IPS DF 4.7 (cell line): ENCODE measurements around the gene UBE2S.
A peak's percentile ranks its signal among the peaks of the same experiment; 100 is the strongest.
"Not testable (repeated sequence)": the region's sequence is repeated elsewhere in the genome, so short reads cannot be mapped to it uniquely, and the experiment has no call there.

Source experiments
- DNase-seq: peaks from one replicate; pipeline ENCODE4 v3.0.0-alpha.2; 2013; ENCODE audit warnings: low spot score; ENCODE audit errors: extremely low read depth

Gene UBE2S

DNA sequence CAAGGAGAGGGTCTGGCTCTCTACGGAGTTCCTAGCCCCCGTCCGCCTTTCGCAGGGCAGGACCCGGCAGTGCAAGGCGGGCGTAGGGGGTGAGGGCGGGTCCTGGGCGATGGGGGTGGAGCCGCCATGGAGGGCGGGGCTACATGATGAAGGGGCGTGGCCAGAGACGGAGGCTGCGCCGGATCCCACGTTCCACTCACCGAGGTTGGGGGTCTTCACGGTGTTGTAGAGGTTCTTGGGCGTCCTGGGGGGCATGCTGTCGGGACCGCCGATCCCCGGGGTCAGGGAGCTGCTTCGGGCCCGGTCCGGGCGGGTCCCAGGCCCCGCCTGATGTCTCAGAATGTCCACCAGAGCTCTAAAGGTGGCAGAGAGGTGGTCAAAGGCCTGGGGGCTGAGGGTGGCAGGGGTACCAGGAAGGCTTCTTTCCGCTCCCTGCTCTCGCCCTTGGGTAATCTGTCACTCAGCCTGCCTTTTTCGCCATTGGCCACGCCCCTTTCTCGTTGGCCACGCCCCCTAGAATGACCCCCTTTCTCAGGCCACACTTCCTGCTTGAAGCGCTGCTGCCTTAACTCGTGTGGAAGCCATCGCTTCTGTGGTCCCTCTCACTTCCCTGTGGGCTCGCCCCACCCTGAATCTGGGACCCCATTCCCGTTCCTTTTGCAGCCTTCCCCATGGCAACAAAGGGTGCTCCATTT, 33.0 kb upstream of the UBE2S start:
- no peak for DNase-seq

DNA sequence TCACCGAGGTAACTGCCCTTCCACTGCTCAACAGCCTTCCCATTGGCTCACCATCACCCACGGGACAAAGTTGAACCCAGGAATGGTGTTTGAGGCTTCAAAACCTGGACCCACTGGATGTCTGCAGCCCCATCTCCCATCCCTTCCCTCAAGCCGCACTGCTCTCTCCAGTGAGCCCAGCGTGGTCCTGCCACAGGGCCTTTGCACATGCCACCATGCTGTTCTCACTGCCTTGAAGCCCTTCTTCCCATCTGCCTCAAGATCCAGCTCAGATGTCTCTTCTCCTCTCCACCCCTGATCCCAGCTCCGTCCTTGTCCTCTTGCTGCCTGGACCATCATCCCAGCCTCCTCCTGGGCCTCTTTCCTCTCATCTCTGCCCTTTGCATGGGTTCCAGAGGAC, 31.5 kb upstream of the UBE2S start:
- DNase-seq = no peak

DNA sequence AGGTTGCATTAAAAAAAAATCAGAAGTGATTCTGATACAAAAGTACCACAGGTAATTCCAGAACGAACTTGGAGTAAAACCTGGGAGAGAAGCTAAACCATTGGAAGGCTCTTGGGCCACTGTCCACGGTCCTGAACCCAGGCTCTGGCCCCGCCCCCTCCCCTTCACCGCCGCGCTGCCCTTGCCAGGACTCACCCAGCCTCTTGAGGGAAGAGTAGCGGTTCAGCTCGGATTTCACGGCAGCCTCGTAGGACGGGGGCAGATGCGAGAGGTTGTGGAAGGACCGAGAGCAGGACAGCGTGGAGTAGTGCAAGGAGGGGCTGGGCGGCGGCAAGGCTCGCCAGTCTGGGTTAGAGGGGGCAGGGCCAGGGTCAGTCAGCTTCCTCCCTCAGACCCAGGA, 29.8 kb upstream of the UBE2S start:
- DNase-seq = no peak

DNA sequence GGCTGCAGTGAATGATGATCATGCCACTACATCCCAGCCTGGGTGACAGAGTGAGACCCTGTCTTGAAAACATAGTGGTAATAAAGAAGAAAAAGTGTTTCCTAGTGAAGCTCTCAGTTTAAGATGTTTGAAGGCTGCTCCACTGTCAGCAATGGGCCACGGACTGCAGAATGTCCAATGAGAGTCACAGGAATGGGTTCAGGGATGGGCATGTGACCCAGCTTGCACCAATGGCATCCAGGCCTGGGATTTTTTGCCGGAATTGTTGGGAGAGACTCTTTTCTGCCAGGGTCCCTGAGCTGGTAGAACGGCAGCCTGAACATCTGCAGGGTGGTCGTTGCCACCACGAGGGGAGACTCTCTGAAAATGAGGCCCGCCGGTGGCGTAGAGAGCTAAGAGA, 29.3 kb upstream of the UBE2S start:
- DNase-seq = no peak

DNA sequence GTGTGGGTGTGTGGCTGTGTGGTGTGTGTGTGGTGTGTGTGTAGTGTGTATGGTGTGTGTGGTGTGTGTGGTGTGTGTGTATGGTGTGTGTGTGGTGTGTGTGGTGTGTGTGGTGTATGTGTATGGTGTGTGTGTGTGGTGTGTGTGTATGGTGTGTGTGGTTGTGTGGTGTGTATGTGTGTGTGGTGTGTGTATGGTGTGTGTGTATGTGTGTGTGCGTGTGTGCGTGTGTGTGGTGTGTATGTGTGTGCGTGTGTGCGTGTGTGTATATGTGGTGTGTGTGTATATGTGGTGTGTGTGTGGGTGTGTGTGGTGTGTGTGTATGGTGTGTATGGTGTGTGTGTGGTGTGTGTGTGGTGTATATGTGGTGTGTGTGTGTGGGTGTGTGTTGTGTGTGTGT, 27.4 kb upstream of the UBE2S start:
- no peak for DNase-seq

DNA sequence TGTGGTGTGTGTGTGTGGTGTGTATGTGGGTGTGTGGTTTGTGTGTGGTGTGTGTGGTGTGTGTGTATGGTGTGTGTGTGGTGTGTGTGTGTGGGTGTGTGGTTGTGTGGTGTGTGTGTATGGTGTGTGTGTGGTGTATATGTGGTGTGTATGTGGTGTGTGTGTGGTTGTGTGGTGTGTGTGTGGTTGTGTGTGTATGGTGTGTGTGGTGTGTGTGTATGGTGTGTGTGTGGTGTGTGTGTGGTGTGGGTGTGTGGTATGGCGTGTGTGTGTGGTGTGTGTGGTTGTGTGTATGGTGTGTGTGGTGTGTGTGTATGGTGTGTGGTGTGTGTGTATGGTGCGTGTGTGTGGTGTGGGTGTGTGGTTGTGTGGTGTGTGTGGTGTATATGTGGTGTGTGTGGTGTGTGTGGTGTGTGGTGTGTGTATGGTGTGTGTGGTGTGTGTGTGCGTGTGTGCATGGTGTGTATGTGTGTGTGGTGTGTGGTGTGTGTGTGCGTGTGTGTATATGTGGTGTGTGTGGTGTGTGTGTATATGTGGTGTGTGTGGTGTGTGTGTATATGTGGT, 26.9 kb upstream of the UBE2S start:
- DNase-seq = no peak

DNA sequence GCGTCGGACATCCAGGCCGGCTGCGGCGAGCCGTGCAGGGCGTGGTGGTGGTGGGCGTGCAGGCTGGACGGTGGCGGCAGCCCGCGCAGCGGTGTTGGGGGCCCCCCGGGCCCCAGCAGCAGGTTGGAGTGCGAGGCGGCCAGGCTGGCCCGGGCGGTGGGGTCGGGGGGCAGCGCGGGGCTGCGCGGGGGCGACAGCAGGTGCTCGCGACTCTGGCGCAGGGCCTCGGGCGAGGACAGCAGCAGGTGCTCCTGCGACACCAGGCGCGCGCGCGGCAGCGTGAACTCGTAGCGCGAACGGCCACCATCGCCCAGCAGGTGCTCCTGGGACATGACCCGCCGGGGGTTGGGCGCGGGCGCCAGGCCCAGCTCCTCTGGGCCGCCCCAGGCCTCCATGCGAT, 25.7 kb upstream of the UBE2S start:
- DNase-seq = no peak

DNA sequence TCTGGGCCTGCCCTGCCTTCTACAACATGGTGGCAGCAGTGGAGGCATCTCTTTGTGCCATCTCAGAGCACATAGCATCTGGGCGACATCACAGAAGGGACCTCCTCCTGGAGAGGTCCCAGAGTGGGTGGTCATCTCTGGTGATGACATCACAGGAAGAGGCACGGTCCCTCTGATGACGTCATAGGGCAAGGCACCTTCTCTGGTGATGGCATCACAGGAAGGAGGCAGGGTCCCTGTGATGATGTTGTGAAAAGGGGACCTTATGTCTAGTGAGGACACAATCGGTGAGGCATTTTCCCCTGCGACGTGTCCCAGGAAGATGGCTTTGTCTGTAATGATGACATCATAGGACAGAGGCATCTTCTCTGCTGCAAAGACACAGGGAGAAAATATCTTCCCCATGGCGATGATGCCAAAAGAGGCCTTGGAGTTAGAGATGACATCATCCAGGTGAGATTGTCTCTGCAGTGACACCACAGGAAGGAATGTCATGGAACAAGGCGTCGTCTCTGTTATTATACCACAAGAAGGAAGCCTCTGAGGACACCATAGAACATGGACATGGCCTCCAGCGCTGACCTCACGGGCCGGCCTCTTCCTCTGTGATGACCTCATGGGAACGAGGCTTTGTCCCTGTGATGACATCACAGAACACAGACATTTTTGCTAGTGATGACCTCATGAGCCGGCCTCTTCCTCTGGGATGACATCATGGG, 24.8 kb upstream of the UBE2S start:
- DNase-seq = no peak

DNA sequence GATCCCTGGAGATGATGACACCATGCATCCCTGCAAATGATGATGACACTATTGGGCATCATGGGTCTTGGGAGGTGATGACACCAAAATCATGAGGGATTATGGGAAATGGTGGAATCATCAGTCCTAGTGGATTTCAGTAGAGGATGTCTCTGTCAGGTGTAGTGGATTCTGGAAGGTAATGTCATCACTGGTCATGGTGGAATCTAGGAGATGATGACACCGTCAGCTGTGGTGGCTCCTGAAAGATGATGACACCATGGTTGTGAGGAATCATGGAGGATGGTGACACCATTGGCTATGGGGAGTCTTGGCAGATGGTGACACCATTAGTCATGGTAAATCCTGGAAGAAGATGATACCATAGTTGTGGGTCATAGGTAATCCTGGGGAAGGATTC, 23.6 kb upstream of the UBE2S start:
- DNase-seq = no peak

DNA sequence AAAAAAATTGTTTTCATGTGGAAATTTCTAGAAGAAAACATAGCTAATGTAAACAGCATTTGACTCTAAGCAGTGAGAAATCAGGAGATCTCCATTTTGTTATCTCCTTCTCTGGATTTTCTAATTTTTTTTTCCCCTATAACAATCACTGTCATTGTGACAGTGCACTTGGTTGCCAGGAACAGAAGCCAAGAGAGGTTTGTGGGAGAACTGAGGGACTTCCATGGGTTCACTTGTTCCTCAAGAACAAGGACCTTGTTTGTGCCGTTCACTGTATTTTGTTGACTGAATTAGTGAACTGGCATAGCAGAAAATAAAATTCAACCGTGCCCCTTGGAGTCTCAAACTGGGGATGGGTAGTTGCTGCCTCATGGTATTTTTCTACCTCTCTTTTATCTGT, 18.5 kb upstream of the UBE2S start:
- DNase-seq = no peak

DNA sequence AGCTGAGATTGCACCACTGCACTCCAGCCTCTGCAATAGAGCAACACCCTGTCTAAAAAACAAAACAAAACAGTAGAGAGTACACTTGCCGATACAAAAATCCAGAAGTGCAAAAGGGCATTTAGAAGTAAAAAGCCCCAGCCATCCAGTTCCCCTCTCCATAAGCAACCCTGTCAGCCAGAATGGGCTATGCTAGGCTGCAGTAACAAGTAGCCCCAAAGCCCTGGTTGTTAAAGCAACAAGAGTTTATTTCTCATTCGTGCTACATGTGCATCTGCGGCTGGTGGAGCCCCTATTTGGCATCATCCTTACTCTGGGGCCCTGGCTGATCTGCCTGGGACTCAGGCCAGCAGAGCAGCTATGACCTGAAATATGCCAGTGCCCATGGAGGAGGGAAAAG, 16.9 kb upstream of the UBE2S start:
- no peak for DNase-seq

DNA sequence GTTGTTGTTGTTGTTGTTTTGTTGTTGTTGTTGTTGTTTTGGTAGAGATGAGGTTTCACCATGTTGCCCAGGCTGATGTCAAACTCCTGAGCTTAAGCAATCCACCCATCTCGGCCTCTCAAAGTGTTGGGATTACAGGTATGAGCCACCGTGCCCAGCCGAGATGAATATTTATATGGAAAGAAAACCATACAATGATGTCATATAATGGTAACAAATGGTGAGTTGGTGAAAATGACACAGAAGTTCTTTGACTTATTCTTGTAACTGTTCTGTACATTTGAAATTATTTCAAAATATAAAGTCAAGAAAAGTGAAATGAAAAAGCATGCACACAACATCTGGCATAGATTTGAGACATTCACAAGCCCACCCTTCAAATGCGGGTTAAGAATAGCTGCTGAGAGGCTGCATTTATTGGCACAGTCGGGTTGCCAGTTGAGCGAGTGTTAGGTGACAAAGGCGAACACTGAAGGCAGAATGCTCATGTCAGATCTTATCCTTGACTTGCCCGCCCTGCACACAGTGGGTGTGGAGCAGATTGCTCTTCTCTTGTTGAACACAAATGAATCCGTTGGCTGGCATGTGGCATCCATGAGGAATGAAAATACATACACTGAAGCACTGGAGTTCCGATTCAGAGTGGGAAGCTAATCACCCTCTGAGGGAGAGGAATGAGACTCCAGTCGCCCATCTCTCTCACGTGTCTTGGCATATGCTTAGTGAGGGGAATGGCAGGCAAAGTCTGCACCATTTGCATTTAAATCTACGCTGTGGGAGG, 15.8 kb upstream of the UBE2S start:
- no peak for DNase-seq

DNA sequence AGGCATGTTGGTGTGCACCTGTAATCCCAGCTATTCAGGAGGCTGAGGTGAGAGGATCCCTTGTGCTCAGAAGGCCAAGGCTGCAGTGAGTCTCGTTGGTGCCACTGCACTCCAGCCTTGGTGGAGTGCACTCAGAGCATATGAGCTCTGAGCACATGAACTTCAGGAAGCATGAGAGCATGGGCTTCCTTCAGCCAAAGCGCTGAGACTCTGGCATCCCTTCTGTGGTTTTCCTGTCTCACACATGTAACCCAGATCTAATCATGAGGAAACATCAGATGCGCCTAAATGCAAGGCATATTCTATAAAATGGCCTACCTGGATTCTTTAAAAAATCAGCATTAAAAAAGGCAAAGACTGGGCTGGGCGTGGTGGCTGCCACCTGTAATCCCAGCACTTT, 13.7 kb upstream of the UBE2S start:
- DNase-seq = not testable (repeated sequence)

DNA sequence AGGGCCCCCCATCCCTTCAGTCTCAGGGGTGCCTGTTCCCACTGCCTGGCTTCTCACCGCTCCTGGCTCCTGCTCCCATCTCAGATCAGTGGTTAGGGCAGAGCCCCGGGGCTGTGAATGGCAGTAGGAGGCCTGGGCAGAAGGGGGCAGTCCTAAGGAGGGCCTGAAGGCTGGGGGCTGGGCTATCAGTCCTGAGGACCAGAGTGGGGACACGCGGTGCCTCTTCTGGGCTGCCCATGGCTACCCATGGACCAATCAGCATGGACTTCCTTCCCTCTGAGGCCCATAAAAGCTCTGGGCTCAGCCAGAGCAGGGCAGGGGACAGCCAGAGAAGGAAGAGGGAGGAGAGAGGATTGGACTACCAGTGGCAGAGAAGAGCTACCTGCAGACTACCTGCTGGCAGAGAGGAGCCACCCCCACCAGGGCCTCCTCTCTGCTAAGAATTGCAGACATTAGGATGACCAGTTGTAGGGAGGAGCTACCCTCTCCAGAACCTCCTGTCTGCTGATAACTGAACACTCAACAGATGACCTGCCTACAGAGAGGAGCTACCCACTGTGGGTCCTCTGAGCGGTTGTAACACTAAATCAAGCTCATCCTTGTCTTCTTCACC, 12.1 kb upstream of the UBE2S start:
- no peak for DNase-seq

DNA sequence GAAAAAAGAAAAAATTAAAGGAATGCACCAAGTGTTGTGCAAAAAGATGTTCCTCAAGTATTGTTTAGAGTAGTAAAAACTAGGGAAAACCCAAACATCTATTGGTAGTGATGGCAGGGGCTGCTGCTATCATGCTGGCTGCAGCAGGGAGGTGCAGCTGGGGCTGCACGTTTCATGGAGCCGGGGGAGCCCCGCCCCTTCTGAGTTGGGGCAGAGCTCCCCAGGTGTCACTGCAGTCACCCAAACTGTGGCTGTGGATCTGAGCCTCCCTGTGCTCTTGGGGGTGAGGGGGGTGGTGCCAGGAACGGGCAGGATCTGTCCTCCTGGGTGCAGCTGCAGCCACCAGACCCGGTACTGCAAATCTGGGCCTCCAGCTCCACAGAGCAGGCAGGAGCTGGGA, 11.5 kb upstream of the UBE2S start:
- DNase-seq = no peak

DNA sequence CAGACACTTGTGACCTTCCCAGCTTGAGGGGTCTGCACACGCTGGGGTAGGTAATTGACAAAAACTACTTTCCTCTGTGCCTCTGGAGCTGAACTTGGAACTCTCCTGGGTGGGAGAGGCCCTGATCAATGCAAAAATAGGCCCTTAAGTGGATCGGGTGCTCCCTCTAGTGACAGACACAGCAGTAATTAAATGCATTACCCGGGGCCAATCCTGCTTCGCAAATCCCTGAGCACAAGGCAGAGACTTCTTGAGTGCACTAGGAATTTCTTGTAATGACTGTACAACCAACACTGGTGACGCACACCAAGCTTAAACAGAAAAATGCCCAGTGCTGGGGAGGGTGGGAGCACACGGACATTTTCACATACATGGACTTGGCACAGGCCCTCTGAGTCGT, 10.6 kb upstream of the UBE2S start:
- no peak for DNase-seq

DNA sequence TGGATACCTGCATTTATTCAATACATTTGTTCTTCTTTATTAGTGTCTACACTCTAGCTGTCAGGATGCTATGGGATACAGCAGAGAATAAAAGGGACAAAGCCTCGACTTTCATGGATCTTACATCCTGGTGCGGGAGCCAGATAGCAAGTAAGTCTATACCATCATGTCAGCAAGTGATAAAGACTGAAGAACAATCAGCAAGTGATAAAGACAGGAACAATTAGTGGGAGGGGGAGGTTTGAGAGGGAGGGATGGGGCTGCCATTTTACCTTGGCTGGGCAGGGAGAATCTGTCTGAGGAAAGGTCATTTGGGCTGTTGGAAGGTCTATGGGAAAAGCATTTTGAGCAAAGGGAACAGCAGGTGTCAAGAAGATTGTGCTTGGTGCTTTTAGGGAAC, 2.6 kb upstream of the UBE2S start:
- DNase-seq = no peak

DNA sequence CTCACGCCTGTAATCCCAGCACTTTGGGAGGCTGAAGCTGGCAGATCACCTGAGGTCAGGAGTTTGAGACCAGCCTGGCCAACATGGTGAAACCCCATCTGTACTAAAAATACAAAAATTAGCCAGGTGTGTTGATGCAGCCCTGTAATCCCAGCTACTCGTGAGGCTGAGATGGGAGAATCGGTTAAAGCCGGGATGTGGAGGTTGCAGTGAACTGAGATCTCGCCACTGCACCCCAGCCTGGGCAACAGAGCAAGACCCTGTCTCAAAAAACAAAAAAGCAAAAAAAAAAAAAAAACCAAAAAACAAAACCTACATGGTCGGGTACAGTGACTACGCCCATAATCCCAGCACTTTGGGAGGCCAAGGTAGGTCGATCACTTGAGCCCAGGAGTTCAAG, 1.6 kb upstream of the UBE2S start:
- DNase-seq = not testable (repeated sequence)

DNA sequence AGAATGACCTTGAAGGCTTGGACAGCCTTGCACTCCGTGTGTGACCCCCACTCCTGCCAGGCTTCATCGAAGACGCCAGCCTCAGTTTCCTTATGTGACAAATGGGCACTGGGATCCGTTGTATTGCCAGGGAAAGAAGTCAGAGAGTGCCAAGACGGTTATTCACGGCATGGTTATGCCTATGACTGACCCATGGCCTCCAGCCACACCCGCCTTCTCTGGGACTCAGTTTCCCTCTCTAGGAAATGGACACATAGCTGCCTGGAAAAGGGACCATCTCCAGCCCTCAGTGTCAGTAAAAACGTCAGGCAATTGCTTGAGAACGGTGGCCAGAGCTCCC, 915 bp upstream of the UBE2S start:
- DNase-seq = no peak

DNA sequence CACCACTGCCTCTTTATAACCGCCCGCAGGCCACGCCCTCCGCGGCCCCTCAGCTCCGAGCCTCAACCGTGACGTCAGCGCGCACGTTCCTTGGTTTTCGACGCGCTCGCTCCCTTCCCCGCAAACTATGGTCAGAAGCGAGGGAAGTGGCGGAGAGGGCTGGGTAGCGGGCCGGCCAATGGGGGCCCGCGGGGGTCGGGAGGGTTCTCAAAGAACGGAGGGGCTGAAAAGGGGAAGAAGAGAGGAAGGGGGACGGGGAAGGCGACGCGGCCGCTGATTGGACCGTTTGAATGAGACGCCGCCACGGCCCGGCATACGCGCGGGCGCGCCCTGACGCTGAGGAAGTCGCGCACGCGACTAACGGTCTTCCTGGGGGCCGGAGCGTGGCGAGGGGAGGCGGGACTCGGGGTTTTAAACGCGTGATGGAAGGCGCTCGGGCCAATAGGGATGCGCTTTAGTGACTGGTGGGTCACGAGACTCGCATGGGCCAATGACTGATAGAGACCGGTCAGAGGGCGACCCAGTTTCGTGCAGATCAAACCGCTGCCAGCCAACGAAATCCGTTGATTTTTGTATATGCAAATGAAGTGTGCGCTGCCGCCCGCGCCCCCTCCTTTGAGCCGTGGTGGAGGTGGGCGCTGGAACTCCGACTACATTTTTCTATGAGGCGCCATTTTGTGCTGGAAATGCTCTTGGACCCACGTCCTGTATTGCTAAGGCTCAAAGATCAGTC, 378 bp upstream of the UBE2S start:
- DNase-seq = peak; percentile 95

DNA sequence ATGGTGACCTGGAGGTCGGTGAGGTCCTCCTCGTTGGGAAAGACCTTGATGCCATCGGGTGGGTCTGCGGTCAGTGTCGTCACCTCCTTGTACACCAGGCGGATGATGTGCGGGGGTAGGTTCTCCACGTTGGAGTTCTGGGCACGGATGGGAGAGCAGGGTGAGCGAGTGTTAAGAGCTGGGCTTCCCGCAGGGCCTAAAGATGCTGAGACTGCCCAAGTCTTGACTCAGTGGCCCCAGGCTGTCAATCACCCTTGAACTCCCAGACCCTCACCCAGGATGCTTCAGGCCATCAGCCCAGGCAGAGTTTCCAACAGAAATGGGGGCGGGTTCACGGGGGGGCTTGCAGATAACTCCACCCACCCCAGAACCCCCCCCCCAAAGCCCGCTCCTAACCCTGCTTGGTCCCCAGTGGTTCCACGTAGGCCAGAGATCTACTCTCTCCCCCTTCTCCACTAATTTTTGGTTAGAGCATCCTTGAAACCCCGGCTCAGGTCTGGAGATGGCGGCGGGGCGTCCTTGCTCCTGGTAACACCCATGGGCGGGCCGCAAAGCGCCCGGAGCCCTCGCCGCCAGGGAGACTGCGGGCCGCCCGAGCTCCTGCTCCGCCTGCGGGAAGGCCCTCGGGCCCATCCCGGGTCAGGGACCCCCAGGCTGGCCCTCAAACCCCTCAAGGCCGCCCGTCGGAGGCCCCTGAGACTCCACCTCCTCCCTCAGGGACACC, 600 bp downstream of the UBE2S start:
- no peak for DNase-seq
